Measurements from ENCODE around the gene DCLK2.

DCLK2 gene

DNA sequence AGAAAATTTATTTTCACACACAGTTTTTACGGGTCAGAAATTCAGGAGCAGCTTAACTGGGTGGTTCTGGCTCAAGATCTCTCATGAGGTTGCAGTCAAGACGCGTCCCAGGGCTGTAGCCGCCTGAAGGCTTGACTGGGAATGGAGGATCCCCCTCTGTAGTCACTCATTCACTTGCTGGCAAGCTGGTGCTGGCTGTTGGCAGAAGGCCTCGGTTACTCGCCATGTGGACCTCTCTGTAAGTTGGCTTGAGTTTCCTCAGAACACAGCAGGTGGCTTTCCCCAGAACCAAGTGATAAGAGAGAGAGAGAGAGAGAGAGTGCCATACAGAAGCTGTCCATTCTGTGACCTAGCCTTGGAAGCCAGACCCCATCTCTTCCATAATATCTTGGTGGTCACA, 132.8 kb downstream of the DCLK2 start:
- DNase-seq (ENCODE audit: low spot score) = no peak

DNA sequence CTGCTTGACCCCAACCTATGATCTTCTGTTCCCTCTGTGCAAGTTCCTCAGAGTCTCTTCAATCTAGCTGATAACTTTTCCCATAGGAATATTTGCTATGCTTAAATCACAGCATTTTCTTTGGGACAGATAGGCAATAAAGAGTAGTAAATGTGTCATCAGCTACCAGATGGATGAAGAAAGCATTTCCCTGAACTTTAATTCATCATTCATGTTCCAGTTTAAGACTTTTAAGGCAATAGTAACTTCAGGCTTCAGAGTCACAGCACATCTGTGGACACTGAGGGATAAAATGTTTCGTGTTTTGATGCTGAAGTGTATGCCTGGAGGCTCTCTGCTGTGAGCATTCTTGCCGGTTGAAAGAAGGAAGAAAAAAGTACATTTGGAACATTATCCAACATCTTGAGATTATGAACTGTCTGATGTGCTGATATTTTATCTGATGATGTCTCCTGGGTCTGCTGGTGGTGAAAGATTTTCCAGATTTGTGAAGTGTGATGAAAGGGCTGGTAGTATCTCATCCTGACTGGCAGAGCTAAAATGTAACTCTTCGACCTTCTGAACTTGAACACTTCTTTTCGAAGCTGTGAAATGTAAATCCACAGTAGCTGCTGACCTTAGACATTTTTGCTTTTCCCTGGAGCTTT, 133.7 kb downstream of the DCLK2 start:
- no peak for DNase-seq (ENCODE audit: low spot score)

DNA sequence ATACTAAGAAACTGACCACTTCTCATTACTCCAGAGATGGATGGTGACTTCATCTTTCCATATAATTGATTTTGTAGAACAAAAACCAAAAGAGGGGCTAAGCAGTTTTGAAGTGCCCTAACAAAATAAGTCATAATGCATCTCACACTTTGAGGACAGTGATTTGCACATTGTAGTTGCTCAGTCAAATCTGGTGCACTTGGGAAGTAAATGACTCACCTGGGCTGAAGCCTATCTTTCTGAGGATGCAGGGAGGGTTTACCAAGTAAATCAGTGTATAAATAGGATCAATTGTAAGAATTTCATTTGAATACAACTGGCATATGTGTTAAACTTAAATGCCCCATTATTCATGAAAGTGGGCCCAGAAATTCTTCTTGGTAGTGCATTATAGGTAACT, 134.2 kb downstream of the DCLK2 start:
- no peak for DNase-seq (ENCODE audit: low spot score)

DNA sequence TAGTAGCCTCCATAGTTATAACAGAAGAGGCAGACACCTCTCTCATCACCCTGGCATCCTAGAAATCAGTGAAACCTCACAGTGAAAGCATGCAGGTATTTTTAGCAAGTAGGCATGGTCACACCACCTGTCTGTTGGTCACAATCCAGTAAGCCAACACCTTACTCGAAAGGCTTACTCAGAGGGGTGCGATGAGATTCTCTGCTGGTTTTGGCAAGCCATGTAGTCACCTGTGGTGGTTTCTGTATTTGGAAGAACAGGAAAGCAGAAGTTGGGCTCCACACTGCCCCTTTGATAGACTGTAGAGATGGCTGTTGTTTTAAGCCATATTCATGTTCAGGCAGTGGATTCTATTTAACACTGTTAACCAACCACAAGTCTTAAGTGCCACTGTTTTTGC, 134.7 kb downstream of the DCLK2 start:
- no peak for DNase-seq (ENCODE audit: low spot score)

DNA sequence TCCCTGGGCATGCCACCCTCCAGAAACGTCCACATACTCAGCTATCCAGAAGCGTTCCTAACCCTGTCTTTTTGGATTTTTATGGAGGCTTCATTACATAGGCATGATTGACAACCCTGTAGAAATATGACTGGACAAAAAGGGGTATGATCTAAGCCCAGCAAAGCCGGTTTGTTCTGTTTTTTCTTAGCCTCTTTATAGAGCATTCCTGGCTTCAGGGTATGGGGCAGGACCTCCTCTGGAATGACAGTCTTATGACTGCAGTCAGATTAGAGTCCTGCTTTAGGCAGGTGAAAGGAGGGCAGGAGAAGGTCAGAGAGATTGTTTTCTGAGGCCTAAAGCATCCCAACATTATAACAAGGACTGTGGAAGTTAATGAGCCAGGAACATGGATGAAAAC, 137.4 kb downstream of the DCLK2 start:
- no peak for DNase-seq (ENCODE audit: low spot score)

DNA sequence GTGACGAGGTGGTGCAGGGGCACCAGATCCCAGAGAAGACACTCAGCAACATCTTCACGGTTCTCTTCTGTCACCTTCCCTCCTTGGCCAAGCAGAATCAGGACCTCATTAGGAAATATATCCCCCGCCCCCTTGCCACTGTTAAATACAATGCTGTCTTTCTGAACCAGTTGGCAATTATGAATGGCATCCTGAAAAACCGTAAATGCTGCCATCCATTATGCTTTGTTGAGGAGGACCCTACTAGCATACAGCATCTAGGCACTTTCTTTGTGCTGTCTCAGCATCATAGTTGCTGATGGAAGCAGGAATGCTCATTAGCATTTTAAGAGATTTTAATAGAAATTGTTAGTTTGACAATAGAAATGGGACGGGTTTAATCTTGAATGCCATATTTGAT, 138.5 kb downstream of the DCLK2 start:
- DNase-seq (ENCODE audit: low spot score) = no peak

DNA sequence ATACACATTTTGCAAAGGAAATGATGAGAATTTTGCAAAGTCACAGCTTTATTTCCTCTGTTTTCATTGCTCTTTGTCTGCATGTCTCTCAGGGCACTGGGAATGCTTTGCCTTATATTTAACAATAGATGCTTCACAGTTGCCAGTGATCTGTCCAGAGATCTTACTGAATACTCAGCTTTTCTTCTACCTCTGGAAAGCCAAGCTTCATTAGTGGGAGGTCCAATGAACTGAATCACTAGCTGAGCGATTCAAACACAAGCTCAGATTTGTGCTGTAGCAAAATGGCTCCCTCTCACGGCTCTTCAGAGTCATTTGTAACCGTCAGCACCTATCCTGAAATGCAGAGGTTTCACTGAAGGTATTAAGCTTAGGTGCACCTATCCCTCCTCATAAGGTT, 138.9 kb downstream of the DCLK2 start:
- DNase-seq (ENCODE audit: low spot score) = no peak

DNA sequence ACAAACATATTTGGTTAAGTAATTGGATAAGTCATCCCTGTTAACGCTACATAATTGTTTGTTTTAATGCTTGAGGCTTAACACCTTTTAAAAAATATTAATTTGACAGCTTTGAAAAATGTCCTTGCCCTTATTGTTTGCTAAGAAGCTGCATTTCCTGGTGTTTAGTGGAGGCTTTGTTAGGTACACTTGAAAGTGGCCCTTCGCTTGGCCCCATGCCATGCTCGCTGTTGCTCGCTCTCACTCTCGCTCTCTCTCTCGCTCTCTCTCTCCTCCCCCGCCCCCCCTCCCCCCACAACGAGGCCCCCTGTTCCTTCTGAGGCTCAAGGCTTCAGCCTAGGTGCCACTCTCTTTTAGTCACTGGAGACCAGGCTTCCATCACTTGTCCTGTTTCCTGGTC, 139.6 kb downstream of the DCLK2 start:
- DNase-seq (ENCODE audit: low spot score) = no peak

DNA sequence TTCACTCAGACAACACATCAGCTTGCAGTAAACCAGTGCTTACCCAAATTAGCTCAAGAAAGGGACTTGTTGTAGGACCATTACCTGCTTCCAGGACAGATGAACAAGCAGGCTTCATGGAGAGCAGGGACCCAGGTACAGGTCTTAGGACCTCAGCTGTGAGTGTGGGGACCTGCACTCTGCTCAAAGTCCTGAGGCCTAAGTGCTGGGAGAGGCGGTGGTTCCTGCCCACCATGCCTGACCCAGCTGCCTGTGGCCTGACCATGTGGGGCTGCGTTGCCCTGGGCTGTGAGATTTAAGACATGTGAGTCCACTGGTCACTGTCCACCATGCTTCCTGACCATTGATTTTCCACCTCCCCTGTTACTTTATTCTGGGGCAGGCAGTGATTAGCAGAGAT, 140.2 kb downstream of the DCLK2 start:
- DNase-seq (ENCODE audit: low spot score) = no peak

DNA sequence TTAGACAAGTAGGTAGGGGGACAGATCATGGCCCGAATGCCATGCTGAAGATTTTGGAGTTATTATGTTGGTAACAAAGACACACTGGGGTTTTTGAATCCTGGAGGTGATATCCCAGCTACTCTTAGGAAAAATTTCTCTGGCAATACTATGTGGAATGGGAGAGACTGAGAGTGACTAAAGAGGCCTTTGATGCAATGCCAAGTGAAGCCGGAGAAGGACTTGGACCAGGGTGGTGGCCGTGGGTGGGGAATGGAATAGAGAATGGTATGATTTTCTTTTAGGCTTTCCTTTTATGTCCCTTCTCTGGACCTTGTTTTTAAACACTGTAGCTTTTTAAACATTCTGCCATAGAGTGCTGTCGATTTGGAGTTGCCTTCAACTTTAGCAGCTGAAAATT, 141.6 kb downstream of the DCLK2 start:
- DNase-seq (ENCODE audit: low spot score) = no peak

DNA sequence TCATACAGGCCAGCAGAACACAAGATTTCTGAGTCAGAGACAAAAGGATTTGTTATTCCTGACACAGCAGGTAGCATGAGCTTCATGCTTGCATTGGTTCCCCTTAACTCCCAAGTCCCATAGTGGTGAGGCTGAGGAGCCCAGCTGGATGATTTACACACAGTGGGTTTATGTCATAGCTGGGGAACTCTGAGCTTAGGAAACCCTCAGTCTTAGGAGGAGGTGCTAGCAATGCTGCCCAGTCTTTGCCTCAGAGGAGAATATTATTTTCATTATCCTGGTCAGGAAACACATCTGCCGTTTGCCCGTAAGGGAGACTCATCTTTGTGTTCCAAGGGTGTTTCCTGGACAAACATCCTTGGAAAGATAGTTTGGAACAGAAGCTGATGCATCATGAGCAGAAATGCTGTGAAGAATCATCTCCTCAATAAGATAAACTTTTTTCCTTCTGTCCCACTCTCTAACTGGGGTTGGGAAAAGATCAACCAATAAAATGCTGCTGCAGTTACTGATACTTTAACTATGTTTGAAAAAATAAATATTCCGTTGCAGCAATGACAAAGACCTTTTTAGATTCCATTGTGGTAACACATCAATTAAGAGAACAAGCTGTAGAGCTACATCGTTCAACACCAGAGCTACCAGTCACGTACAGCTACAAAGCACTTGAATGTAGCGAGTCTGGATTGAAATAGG, 146.8 kb downstream of the DCLK2 start:
- no peak for DNase-seq (ENCODE audit: low spot score)

DNA sequence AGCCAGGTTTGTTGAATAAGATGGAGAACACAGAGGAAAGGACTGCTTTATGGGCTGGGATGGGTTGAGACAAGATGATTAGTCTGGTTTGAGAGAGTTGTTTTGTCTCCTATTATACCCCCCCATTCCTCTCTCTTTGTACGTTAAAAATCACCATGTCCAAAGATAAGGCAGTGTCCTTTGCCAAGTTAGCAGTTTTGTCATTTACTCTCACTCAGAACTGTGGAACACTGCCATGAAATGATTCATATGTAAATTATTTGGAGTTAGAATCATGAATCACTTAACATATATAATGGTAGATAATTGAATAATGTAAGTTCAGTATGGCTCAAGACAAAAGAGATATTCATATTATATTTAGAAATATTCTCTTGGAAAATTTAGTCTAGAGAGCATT, 151.3 kb downstream of the DCLK2 start:
- no peak for DNase-seq (ENCODE audit: low spot score)

DNA sequence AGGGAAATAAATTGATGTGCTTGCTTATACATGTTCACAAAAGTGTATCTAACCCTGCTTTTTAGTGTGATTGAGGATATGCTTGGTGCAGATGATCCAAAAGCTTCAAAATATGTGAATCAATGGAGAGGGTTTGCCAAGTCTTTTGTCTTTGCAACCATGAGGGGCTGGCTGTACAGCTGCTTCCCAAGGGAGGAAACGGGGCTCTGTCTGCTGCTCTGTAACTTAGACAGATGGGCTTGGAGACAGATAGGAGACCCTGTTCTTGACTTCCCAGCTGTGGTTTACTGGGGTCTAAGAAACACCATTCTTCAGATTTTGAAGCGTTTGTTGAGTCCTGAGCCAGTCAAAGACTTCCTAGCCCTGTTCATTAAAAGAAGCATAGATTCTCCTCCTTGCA, 152.3 kb downstream of the DCLK2 start:
- no peak for DNase-seq (ENCODE audit: low spot score)

DNA sequence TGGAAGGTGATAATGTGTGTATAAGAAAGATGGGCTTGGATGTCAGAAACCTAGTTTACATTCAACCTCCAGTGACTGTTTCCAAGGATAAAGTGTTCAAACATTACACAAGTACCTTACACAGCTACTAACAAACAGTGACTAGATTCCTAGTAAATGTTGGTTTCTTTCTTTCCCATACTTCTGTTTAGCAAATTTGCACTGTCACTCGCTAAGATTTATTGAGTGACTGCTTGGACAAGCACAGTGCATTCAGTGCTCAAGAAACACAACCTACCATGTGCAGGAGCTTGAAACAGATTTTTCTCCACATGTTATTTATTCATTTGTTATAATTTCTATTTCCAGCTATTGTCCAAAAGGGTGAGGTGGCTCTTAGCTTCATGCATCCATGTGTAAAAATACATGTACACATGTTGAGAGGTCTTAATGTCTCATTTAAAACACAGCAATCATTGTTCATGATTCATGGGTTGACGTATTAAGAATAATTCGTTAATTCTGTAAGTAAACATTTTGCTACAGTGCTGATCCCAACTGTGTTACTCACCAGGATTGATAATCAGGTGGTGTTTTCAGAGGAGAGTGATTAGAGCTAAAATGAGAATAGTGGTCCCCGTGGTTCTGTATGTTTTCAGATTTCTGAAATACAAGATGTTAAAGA, 153.0 kb downstream of the DCLK2 start:
- DNase-seq (ENCODE audit: low spot score) = no peak

DNA sequence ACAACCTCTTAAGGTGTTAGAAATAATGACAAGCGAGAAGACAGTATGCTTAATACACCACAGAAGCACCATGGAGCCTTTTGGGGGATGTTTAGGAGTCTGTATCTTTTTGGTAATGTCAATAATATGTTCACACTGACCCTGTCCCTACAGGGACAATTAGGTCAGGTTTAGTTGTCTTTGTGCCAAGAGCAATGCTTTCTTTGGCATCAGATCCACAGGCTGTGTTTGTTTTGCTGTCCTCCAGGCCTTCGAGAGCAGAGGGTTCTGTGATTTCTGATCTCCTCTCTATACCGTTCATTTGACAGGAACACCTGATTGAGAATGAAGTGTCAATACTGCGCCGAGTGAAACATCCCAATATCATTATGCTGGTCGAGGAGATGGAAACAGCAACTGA, 153.8 kb downstream of the DCLK2 start:
- DNase-seq (ENCODE audit: low spot score) = no peak

DNA sequence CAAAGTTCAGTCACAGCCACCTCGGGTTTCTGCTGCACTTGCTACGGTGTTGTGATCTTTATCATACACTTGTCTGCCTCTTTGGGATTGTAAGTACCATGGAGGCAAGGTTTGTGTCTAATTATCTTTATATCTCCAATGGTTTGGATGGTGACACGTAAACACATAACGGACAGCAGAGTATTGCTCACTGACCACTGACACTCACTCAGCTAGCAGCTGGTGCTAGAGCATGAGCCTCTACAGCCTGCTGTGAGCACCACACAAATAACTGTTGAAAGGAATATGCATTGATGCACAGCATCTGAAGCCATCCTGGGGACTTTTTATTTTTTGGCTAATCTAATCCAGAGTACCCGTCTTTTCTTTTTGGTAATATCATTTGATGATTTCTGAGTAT, 156.0 kb downstream of the DCLK2 start:
- no peak for DNase-seq (ENCODE audit: low spot score)

DNA sequence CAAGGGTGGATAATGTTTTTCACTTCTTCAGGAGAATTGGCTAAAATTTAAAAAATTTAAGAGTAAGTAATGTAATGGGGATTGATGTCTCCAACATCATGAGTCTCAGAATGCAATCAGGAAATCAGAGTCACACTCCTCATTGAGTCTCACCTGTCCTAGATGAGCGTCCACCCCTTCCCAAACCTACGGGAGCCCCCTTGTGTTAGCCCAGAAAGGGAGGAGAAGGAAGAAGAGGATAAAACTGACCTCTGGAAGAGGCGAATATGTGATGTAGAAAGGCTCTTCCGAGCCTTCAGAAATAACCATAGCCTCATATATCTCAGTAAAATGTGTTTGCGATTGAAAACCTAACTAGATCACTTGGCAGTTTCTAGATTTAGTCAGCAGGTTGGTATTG, 157.1 kb downstream of the DCLK2 start:
- no peak for DNase-seq (ENCODE audit: low spot score)

DNA sequence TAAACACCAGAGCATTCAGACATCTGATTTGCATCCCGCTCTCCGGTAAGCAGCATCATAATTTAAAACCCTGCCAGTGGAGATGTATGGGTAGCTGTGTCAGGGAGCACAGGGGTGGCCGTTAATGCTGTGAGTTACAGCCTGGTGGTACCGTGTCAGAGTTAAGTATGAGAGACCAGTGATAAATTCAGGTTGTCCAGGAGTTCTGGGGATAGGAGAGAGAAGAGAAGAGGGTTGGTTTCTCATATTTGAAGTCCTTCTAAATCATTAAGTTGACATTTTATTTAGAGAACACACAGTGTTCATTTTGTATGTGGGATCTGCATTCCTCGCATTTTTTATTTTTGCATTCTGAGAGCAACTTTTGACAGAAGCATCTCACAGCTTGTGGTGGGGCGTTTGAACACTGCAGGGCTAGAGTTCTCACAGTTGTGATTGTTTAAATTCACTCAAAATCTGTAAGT, 157.6 kb downstream of the DCLK2 start:
- DNase-seq (ENCODE audit: low spot score) = no peak

DNA sequence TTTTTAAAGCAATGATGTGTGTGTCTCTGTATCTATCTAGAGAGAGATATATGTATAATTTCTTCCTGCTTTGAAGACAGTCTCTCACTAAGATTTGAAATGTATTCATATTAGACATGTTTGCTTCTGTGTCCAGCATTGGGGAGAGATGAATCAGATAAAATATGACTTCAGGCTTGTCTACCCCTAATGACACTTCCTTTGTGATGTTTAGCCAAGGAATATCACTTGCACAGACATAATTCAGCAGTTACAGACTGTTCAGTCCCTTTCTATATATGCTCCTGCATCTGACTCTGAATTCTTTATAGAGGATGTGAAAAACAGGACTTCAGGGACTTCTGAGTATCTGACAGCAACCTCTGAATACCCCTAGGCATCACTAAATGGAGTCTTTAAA, 158.4 kb downstream of the DCLK2 start:
- no peak for DNase-seq (ENCODE audit: low spot score)

DNA sequence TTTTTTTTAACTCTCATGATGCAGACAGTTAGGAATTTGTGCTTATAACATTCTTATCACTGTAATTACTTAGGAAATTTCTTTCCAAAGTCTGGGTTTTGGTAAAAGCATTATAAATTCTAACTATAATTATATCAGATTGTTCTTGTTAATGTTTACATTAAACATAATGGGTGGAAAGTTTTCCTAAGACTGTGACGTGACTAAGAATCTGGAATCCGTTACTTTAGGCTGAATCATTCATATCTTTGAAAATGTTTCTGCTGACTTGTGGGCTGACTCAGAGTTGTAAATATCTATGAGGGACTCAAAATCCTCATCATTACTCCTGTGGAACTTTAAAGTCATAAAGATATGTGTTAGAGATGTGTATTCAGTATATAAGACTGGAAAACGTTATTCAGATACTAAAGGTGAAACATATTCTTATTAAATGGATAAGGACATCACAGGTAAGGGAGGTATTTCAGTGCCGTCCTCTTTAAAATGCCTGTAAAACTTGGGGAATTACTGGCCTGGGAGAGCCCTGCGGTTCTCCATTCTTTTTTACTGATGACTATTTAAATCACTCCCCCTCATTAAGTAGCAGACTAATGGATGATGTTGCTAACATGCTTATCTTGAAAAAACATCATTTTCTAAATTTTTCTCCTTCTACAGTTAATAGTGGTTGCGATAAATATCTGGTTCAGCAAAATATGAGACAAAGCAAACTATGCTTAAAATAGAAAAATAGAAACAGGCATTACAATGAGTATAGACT, 159.0 kb downstream of the DCLK2 start:
- DNase-seq (ENCODE audit: low spot score) = no peak

DNA sequence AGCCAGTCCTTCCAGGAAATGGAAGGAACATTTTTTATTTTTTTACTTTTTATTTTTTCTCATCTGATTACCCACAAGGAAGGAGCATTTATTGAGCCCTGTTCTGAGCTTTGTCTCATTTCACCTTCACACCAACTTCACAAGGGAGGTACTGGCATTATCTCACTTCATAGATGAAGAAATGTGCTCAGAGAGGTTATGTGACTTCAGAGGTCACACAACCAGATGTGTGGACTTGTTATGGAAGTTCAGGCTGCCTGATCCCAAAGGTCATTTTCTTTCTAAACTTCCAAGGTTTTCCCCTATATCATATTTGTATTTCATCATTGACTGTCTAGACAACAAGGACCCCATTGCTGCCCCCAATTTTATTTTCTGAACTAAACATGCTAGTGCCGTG, 160.3 kb downstream of the DCLK2 start:
- no peak for DNase-seq (ENCODE audit: low spot score)

DNA sequence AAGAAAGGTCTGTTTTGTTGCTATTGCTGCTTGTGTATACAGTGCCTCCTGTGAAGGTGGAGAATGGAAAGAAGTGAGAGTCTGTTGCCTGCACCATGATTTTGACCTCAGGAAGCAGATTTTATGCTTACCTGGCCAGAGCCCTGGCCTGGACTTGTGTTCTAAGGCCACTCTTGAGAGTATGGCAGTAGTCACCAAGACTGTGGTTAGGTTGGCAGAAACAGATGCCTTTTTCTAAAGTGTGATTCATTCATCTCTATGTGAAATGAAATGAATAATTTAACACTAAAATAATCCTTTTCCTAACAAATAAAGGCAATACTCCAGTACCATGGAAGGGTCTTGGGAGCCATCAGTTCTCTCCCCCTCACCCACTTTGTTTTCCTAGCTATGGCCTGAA, 161.8 kb downstream of the DCLK2 start:
- no peak for DNase-seq (ENCODE audit: low spot score)
